AG08395 (cell line): ENCODE results near the gene MOK.

ENCODE experiments used
- DNase-seq: peaks from one replicate; pipeline ENCODE4 v3.0.0; 2012; ENCODE audit warnings: mixed read lengths, low spot score

Gene MOK

DNA sequence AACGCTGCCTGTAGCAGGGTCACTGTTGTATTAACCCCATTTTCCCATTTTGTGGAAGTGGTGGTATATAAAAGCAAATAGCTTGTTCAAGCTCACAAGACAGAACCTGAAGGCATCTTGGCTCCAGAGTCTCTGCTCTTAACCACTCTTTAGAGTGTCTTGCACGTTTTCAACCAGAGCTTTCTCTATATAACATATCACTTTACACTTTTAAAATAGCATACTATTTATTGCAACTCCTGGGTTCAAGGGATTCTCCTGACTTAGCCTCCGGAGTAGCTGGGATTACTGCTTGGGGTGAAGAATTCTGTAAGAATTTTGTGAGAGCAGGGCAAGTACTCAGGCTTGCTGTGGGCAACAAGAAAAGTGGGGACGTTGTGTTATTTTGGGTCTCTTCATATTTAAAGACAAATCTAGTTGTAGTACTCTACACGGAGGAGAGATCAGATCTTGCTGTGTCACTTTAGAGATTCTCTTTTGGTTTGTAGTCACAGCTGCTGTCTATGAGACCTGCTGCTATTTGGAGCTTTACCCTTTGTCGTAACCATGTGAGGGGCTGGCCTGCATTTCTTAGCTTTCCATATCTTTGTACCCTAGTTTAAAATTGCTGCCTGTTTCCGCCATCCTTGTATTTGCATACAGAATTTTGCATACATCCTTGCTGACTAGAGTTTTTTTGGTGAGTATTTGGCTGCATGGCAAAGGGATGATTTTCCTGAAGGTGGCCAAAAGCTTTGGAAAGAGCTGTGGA is 124.5 kb downstream of the MOK start:
- no peak for DNase-seq
